GM06990 (cell line): ENCODE data around the gene CALR3.
"Not testable (repeated sequence)": the region's sequence is repeated elsewhere in the genome, so short reads cannot be mapped to it uniquely, and the experiment has no call there.

Source experiments
- DNase-seq: peaks from one replicate; pipeline ENCODE4 v3.0.0-alpha.2; 2011; ENCODE audit not compliant: insufficient read length; ENCODE audit errors: extremely low read depth
- H3K27me3 ChIP-seq: replicated peaks from 2 replicates; pipeline ENCODE4 v1.6.0; 2011; ENCODE audit warnings: low read length; ENCODE audit not compliant: control insufficient read depth, insufficient read depth
- H3K36me3 ChIP-seq: 2 replicates; pipeline ENCODE4 v1.5.1; 2011; ENCODE audit warnings: low read length; ENCODE audit not compliant: control insufficient read depth, insufficient read depth
- H3K4me3 ChIP-seq: replicated peaks from 2 replicates; pipeline ENCODE4 v1.5.1; 2011; ENCODE audit warnings: low read depth, mild to moderate bottlenecking, control low read depth, low read length
- CTCF ChIP-seq: IDR thresholded peaks from 2 replicates; pipeline ENCODE4 v1.5.1; 2011; ENCODE audit warnings: low read length, control low read depth, mild to moderate bottlenecking, inconsistent platforms; ENCODE audit not compliant: insufficient read depth, poor library complexity, severe bottlenecking

The CALR3 gene

GRCh38 chr19:16506961-16507360 is 11.0 kb upstream of the CALR3 start:
- Histone ChIP-seq H3K27me3 (no peaks in the 10 kb centered on the region), H3K4me3 (no peak overlapping the region), H3K36me3 (peaks cover 10% of the 10 kb centered on the region)
- TF ChIP-seq CTCF = no peak
- no peak for DNase-seq

GRCh38 chr19:16506161-16506560 is 10.2 kb upstream of the CALR3 start:
- not testable (repeated sequence) for DNase-seq, H3K27me3 ChIP-seq, H3K4me3 ChIP-seq, H3K36me3 ChIP-seq

- Histone ChIP-seq H3K36me3 (peaks cover 5% of the 10 kb centered on the region), H3K4me3 (no peak overlapping the region), H3K27me3 (no peaks in the 10 kb centered on the region)
- no peak for TF ChIP-seq CTCF
- no peak for DNase-seq
Measured at GRCh38 chr19:16504271-16504670, 8.3 kb upstream of the CALR3 start.

- no peaks in the 10 kb centered on the region for H3K27me3 ChIP-seq
- no peak overlapping the region for H3K4me3 ChIP-seq
- no peaks in the 10 kb centered on the region; the same call in 1 of the 2 replicates for H3K36me3 ChIP-seq
- TF ChIP-seq CTCF = no peak
- no peak for DNase-seq
Measured at GRCh38 chr19:16497837-16498236, 1.9 kb upstream of the CALR3 start.

- no peaks in the 10 kb centered on the region for H3K36me3 ChIP-seq
Measured at GRCh38 chr19:16497042-16497441, 1.1 kb upstream of the CALR3 start.

GRCh38 chr19:16496613-16496983 is 631 bp upstream of the CALR3 start:
- DNase-seq = no peak
- Histone ChIP-seq H3K4me3 (peak overlapping the region; percentile 97), H3K27me3 (no peaks in the 10 kb centered on the region), H3K36me3 (no peaks in the 10 kb centered on the region)
- TF ChIP-seq CTCF = no peak

More at GRCh38 chr19:16497042-16497441, 1.1 kb upstream of the CALR3 start:
- Histone ChIP-seq H3K27me3 (no peaks in the 10 kb centered on the region), H3K4me3 (peak overlapping the region; percentile 97)
- TF ChIP-seq CTCF = no peak
- DNase-seq = no peak

- DNase-seq, H3K36me3 ChIP-seq, H3K27me3 ChIP-seq: not testable (repeated sequence)
Measured at GRCh38 chr19:16486476-16486875, 9.5 kb downstream of the CALR3 start.

More at GRCh38 chr19:16486476-16486875, 9.5 kb downstream of the CALR3 start:
- H3K4me3 ChIP-seq = not testable (repeated sequence)
